ENCODE results near the gene MACROD2.

Gene MACROD2

DNA sequence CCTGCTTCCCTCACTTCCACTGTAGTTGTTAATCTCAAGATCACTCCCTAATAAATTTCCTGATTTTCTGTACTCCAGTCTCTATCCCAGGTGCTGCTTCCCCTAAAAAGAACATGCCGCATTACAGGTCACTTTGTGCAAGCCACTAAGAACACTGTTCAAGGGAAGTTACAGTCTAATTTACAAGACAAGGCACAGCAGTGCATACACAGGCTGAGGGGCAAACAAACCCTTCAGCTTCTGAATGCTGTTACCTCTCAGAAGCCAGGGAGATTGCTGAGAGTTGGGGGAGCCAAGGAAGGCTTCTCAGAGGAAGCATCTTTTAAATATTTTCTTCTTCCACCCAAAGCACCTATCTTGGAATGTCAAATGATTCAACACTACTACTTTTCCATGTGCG, 787.4 kb downstream of the MACROD2 start:
- TF ChIP-seq, protein P1, sequence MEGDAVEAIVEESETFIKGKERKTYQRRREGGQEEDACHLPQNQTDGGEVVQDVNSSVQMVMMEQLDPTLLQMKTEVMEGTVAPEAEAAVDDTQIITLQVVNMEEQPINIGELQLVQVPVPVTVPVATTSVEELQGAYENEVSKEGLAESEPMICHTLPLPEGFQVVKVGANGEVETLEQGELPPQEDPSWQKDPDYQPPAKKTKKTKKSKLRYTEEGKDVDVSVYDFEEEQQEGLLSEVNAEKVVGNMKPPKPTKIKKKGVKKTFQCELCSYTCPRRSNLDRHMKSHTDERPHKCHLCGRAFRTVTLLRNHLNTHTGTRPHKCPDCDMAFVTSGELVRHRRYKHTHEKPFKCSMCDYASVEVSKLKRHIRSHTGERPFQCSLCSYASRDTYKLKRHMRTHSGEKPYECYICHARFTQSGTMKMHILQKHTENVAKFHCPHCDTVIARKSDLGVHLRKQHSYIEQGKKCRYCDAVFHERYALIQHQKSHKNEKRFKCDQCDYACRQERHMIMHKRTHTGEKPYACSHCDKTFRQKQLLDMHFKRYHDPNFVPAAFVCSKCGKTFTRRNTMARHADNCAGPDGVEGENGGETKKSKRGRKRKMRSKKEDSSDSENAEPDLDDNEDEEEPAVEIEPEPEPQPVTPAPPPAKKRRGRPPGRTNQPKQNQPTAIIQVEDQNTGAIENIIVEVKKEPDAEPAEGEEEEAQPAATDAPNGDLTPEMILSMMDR (IDR thresholded peaks at IDR 0.05; ENCODE audit: insufficient read depth, low read length, poor library complexity, severe bottlenecking): no peak

GRCh38 chr20:14783766-14784165, 788.5 kb downstream of the MACROD2 start:
- H3K36me3 ChIP-seq (ENCODE audit: control insufficient read depth, insufficient read depth, low read length): no peaks in the 10 kb centered on the region
- TF ChIP-seq, protein P1 (IDR thresholded peaks at IDR 0.05; ENCODE audit: insufficient read depth, low read length, poor library complexity, severe bottlenecking): no peak
- DNase-seq (ENCODE audit: extremely low read depth, insufficient read length): no peak
- no peak overlapping the region for H3K4me3 ChIP-seq (replicated peaks; ENCODE audit: low read depth, low read length)
- no peaks in the 10 kb centered on the region for H3K27me3 ChIP-seq (replicated peaks; ENCODE audit: control insufficient read depth, insufficient read depth, low read length)

More for the DNA sequence above, 787.4 kb downstream of the MACROD2 start:
- Histone ChIP-seq H3K4me3 (replicated peaks; ENCODE audit: low read depth, low read length) (no peak overlapping the region), H3K27me3 (replicated peaks; ENCODE audit: control insufficient read depth, insufficient read depth, low read length) (no peaks in the 10 kb centered on the region), H3K36me3 (ENCODE audit: control insufficient read depth, insufficient read depth, low read length) (no peaks in the 10 kb centered on the region)
- no peak for DNase-seq (ENCODE audit: extremely low read depth, insufficient read length)

DNA sequence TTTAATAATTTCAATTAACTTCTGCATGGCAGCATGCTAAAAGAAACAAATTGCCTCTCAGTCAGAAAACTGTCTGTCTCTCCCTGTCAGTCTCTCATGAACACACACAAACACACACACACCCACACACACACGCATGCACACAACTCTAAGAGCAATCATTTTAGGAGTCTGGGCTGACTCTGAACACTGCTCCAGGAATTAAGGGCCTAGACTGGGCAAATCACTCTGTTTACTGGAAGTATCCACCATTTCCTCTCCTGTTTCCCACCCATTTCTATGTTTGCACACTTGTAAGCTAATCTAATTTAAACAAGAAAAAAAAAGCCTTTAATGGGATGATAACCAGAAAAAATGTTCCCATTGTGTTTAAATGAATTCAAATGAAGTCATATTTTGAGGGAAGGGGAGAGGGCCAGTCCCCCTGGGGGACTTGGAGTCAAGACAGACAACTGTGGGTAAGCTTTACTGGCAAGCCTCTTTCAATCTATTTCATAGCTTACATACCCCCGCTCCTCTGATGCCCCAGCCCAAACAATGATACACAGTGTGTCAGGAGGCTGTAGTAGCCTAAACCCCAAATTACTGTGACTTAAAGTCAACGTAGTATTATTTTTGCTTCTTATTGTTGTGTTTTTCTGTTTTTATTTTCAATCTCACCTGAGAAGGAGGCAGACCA, 789.9 kb downstream of the MACROD2 start:
- DNase-seq (ENCODE audit: extremely low read depth, insufficient read length): no peak
- no peak overlapping the region for H3K4me3 ChIP-seq (replicated peaks; ENCODE audit: low read depth, low read length)
- no peaks in the 10 kb centered on the region for H3K36me3 ChIP-seq (ENCODE audit: control insufficient read depth, insufficient read depth, low read length)
- TF ChIP-seq, protein P1 (IDR thresholded peaks at IDR 0.05; ENCODE audit: insufficient read depth, low read length, poor library complexity, severe bottlenecking): no peak
- no peaks in the 10 kb centered on the region for H3K27me3 ChIP-seq (replicated peaks; ENCODE audit: control insufficient read depth, insufficient read depth, low read length)

DNA sequence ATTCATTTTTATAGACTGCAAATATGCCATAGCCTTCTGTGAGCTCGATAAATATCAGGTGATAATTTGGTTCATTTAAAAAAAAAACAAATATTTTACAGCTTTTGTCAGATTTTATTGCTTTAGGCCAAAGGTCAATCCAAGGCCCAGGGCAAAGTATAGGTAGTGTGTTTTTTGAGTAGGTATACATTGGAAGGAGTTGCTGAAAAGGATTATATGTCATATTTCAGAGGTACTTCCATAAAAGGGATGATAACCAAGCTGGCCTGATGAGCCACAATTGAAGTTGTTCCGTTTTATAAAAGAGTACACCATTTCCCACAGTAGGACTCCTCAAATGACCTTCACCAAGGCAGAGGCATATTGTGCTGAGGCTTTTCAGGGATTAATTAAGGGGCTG, 794.9 kb downstream of the MACROD2 start:
- Histone ChIP-seq H3K27me3 (replicated peaks; ENCODE audit: control insufficient read depth, insufficient read depth, low read length) (no peaks in the 10 kb centered on the region), H3K4me3 (replicated peaks; ENCODE audit: low read depth, low read length) (no peak overlapping the region), H3K36me3 (ENCODE audit: control insufficient read depth, insufficient read depth, low read length) (no peaks in the 10 kb centered on the region)
- DNase-seq (ENCODE audit: extremely low read depth, insufficient read length): no peak
- TF ChIP-seq, protein P1 (IDR thresholded peaks at IDR 0.05; ENCODE audit: insufficient read depth, low read length, poor library complexity, severe bottlenecking): no peak

DNA sequence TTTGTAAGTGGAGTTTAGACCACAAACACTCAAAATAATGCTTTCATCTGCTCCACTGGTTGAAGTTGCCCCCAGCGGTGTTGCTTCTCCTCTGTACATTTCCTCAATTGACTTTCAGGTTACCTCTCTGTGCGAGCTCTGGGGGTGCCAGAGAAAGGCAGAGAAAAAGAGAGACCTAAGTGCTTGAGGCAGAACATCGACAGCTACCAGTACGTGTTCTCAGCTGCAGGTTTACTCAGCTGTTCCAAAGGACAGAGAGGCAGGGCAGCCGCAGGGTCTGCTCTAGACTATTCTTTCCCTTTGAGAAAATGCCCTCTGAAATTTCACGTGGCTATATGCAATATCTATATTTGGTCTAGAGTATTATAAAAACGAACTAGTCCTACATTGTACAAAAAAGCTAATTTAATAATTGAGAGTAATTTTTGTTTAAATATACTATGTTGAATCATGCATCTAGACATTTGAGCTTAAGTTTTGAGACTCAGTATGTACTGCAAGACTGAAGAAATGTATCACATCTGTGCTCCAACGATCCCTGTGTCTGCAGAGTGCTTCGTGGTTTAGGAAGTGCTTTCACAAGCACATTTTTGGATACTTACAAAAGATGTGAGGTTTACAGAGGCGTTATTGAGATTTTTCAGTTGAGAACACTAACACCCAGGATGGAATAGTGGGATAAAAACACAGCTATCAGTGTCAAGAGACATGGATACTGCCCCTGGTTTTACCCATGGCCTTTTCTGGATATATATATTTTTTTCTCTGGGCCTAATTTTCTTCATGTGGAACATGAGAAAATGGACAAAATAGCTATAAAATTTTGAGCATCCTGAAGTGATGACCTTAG, 795.7 kb downstream of the MACROD2 start:
- no peaks in the 10 kb centered on the region for H3K36me3 ChIP-seq (ENCODE audit: control insufficient read depth, insufficient read depth, low read length)
- TF ChIP-seq, protein P1 (IDR thresholded peaks at IDR 0.05; ENCODE audit: insufficient read depth, low read length, poor library complexity, severe bottlenecking): no peak
- no peak for DNase-seq (ENCODE audit: extremely low read depth, insufficient read length)
- H3K4me3 ChIP-seq (replicated peaks; ENCODE audit: low read depth, low read length): no peak overlapping the region
- H3K27me3 ChIP-seq (replicated peaks; ENCODE audit: control insufficient read depth, insufficient read depth, low read length): no peaks in the 10 kb centered on the region

All from GM06990 (cell line).